HUES64 (cell line): Measurements from ENCODE around the gene AK8.

Experiments used
- H3K27ac ChIP-seq: 2 replicates; pipeline ENCODE4 v1.7.0; 2013; ENCODE audit warnings: low read depth, low read length, inconsistent platforms
- H3K27me3 ChIP-seq: 2 replicates; pipeline ENCODE4 v1.6.1; 2013; ENCODE audit warnings: mild to moderate bottlenecking, low read length; ENCODE audit not compliant: insufficient read depth
- H3K36me3 ChIP-seq: 2 replicates; pipeline ENCODE4 v1.6.1; 2013; ENCODE audit warnings: mild to moderate bottlenecking, low read length; ENCODE audit not compliant: insufficient read depth
- H3K4me1 ChIP-seq: 2 replicates; pipeline ENCODE4 v1.6.1; 2013; ENCODE audit warnings: mild to moderate bottlenecking, low read length, moderate library complexity; ENCODE audit not compliant: insufficient read depth
- H3K4me3 ChIP-seq: 2 replicates; pipeline ENCODE4 v1.5.1; 2013; ENCODE audit warnings: mild to moderate bottlenecking, low read length, moderate library complexity
- H3K9ac ChIP-seq: 2 replicates; pipeline ENCODE4 v1.6.1; 2013; ENCODE audit warnings: mild to moderate bottlenecking, low read depth, low read length
- H3K9me3 ChIP-seq: 2 replicates; pipeline ENCODE4 v1.6.1; 2013; ENCODE audit warnings: low read depth, low read length; ENCODE audit not compliant: insufficient read depth
- WGBS: fragments of 150-250, 120-280 bp; methylation state at CpG from one replicate; pipeline ENCODE4 v1.1.7; 2013; ENCODE audit warnings: missing lambda C conversion rate; 5-methylcytosine and 5-hydroxymethylcytosine counted together

AK8 gene

GRCh38 chr9:132837501-132838286 lies 40.4 kb downstream of the AK8 start:
- WGBS: 88% methylated on average over 15 of the region's 16 CpGs
- no peaks in the 10 kb centered on the region for H3K36me3 ChIP-seq
- no peaks in the 10 kb centered on the region for H3K4me1 ChIP-seq
- no peak overlapping the region for H3K4me3 ChIP-seq
- no peaks in the 10 kb centered on the region for H3K27me3 ChIP-seq
- H3K9ac ChIP-seq: no peak overlapping the region
- no peaks in the 10 kb centered on the region for H3K9me3 ChIP-seq
- no peak overlapping the region for H3K27ac ChIP-seq

- WGBS: 92% methylated on average over 7 of the region's 7 CpGs
- no peaks in the 10 kb centered on the region for H3K27me3 ChIP-seq
- H3K4me3 ChIP-seq: no peak overlapping the region
- no peak overlapping the region for H3K9ac ChIP-seq
- no peak overlapping the region for H3K27ac ChIP-seq
- H3K9me3 ChIP-seq: no peaks in the 10 kb centered on the region
- H3K36me3 ChIP-seq: no peaks in the 10 kb centered on the region
- H3K4me1 ChIP-seq: no peaks in the 10 kb centered on the region
Measured at GRCh38 chr9:132834343-132834742, 43.7 kb downstream of the AK8 start.

- Histone ChIP-seq H3K9me3 (no peaks in the 10 kb centered on the region), H3K4me1 (no peaks in the 10 kb centered on the region), H3K4me3 (no peak overlapping the region), H3K9ac (no peak overlapping the region), H3K36me3 (no peaks in the 10 kb centered on the region), H3K27me3 (no peaks in the 10 kb centered on the region), H3K27ac (no peak overlapping the region)
- 82% methylated on average over 24 of the region's 24 CpGs for WGBS
Measured at GRCh38 chr9:132833550-132834121, 44.4 kb downstream of the AK8 start.

GRCh38 chr9:132832171-132832881 lies 45.8 kb downstream of the AK8 start:
- H3K36me3 ChIP-seq: no peaks in the 10 kb centered on the region
- no peaks in the 10 kb centered on the region for H3K27me3 ChIP-seq
- no peak overlapping the region for H3K27ac ChIP-seq
- 83% methylated on average over 9 of the region's 9 CpGs for WGBS
- no peaks in the 10 kb centered on the region for H3K4me1 ChIP-seq
- H3K4me3 ChIP-seq: no peak overlapping the region
- H3K9ac ChIP-seq: no peak overlapping the region
- no peaks in the 10 kb centered on the region for H3K9me3 ChIP-seq

GRCh38 chr9:132828201-132828770 lies 49.8 kb downstream of the AK8 start:
- no peaks in the 10 kb centered on the region for H3K9me3 ChIP-seq
- H3K4me1 ChIP-seq: no peaks in the 10 kb centered on the region
- no peaks in the 10 kb centered on the region for H3K27me3 ChIP-seq
- WGBS: 93% methylated on average over 16 of the region's 16 CpGs
- H3K36me3 ChIP-seq: no peaks in the 10 kb centered on the region
- H3K27ac ChIP-seq: no peak overlapping the region
- H3K4me3 ChIP-seq: no peak overlapping the region
- H3K9ac ChIP-seq: no peak overlapping the region

GRCh38 chr9:132827366-132827765 lies 50.7 kb downstream of the AK8 start:
- H3K36me3 ChIP-seq: no peaks in the 10 kb centered on the region
- H3K27ac ChIP-seq: no peak overlapping the region
- H3K4me1 ChIP-seq: no peaks in the 10 kb centered on the region
- H3K27me3 ChIP-seq: no peaks in the 10 kb centered on the region
- 88% methylated on average over 5 of the region's 5 CpGs for WGBS
- no peak overlapping the region for H3K4me3 ChIP-seq
- no peaks in the 10 kb centered on the region for H3K9me3 ChIP-seq
- no peak overlapping the region for H3K9ac ChIP-seq

GRCh38 chr9:132826621-132827365 lies 51.3 kb downstream of the AK8 start:
- no peak overlapping the region for H3K27ac ChIP-seq
- H3K4me1 ChIP-seq: no peaks in the 10 kb centered on the region
- no peak overlapping the region for H3K9ac ChIP-seq
- H3K4me3 ChIP-seq: no peak overlapping the region
- WGBS: 92% methylated on average over 13 of the region's 13 CpGs
- no peaks in the 10 kb centered on the region for H3K36me3 ChIP-seq
- no peaks in the 10 kb centered on the region for H3K27me3 ChIP-seq
- H3K9me3 ChIP-seq: no peaks in the 10 kb centered on the region

GRCh38 chr9:132826131-132826530 lies 52.0 kb downstream of the AK8 start:
- Histone ChIP-seq H3K9ac (no peak overlapping the region), H3K9me3 (no peaks in the 10 kb centered on the region), H3K27me3 (no peaks in the 10 kb centered on the region), H3K4me1 (no peaks in the 10 kb centered on the region), H3K27ac (no peak overlapping the region), H3K4me3 (no peak overlapping the region), H3K36me3 (no peaks in the 10 kb centered on the region)
- WGBS: 93% methylated on average over 12 of the region's 12 CpGs

- no peaks in the 10 kb centered on the region for H3K4me1 ChIP-seq
- no peaks in the 10 kb centered on the region for H3K36me3 ChIP-seq
- no peak overlapping the region for H3K27ac ChIP-seq
- no peak overlapping the region for H3K9ac ChIP-seq
- H3K4me3 ChIP-seq: no peak overlapping the region
- H3K27me3 ChIP-seq: no peaks in the 10 kb centered on the region
- no peaks in the 10 kb centered on the region for H3K9me3 ChIP-seq
- 78% methylated on average over 10 of the region's 10 CpGs for WGBS
Measured at GRCh38 chr9:132825430-132825829, 52.7 kb downstream of the AK8 start.

GRCh38 chr9:132824951-132825350 lies 53.1 kb downstream of the AK8 start:
- H3K4me3 ChIP-seq: no peak overlapping the region
- H3K27me3 ChIP-seq: no peaks in the 10 kb centered on the region
- 68% methylated on average over 2 of the region's 2 CpGs for WGBS
- H3K9ac ChIP-seq: no peak overlapping the region
- H3K27ac ChIP-seq: no peak overlapping the region
- H3K9me3 ChIP-seq: no peaks in the 10 kb centered on the region
- H3K4me1 ChIP-seq: no peaks in the 10 kb centered on the region
- no peaks in the 10 kb centered on the region for H3K36me3 ChIP-seq

- 93% methylated on average over 8 of the region's 8 CpGs for WGBS
- Histone ChIP-seq H3K9ac (no peak overlapping the region), H3K4me1 (no peaks in the 10 kb centered on the region), H3K27ac (no peak overlapping the region), H3K9me3 (no peaks in the 10 kb centered on the region), H3K27me3 (no peaks in the 10 kb centered on the region), H3K36me3 (no peaks in the 10 kb centered on the region), H3K4me3 (no peak overlapping the region)
Measured at GRCh38 chr9:132824151-132824550, 53.9 kb downstream of the AK8 start.
